GM19438 (cell line): ENCODE results near the gene ZFHX3.
A peak's percentile ranks its signal among the peaks of the same experiment; 100 is the strongest.

Source experiments
- ATAC-seq: cut with Tn5 transposase; IDR thresholded peaks from one replicate; pipeline ENCODE4 v1.9.1; 2021; ENCODE audit warnings: low read depth; ENCODE audit not compliant: unreplicated experiment

The ZFHX3 gene

DNA sequence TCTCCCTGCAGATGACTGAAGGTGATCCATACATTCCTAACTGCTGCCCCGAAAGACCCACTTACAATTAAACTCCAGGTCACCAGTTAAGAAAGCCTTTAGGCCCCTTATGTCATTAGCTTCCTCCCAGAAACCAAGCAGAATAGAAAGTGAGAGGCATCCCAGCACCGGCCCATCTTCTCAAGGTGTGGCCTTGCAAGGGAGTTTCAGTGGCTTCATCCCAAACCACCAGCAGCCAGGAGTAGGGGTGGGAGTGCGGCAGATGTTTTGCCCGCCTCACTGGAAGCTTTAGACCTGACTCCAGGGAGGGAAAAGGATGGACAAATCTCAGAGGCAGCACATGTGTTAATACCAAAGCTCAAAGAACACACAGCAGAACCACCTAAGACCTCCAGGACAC lies 5.1 kb downstream of the ZFHX3 start:
- no peak for ATAC-seq

DNA sequence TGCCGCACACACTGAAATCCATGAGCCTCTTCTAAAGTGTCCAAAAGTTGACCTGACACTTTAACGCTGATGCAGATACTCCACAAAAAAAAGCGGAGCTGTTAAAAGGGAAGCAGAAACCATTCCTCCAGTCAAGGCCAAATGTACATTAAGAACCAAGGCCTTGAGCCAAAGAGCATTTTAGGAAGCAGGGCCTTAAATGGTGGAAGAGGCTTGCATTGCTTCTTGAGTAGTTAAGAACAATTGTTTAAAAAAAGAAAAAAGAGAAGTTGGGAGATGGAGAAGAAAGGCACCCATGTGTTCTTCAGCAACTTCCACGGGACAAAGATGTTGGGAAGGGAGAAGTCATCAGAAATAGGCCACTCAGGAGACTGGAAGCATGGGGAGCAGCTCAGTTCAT lies 6.3 kb downstream of the ZFHX3 start:
- no peak for ATAC-seq

GRCh38 chr16:73040735-73041402 lies 7.1 kb downstream of the ZFHX3 start:
- ATAC-seq, result no peak

- no peak for ATAC-seq
Observed at GRCh38 chr16:73040136-73040535, 7.8 kb downstream of the ZFHX3 start.

DNA sequence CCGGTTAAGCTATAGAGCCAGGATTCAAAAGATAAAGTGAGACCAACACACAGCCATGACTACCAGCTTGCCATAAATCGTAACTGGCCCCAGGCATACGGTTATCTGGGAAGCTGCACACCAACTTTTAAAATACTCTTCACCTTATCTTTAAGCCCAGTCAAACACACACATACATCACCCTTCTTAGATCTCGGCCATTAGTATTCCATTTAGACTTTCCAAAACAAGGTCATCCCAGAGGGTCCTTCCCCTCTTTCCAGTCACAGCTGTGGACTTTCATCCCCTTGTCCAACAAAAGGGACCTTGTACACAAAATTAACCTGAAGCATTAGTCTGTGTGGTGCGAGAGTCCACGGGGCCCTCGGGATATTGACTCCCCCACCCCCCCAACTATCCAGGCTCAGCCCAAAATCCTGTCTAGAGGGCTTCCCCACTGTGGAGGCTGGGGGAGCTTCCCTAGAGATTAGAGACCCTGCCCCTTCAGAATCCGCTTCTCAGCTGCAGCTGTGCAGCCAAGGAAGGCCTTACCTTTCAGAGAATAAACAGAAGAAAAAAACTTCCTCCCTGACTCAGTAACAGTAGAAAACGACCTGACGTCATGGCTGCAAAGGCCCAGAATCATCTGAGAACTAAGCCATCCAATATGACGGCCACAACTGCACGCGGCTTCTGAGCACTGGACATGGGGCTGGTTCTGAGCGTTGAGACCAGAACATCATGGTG lies 9.9 kb downstream of the ZFHX3 start:
- no peak for ATAC-seq

DNA sequence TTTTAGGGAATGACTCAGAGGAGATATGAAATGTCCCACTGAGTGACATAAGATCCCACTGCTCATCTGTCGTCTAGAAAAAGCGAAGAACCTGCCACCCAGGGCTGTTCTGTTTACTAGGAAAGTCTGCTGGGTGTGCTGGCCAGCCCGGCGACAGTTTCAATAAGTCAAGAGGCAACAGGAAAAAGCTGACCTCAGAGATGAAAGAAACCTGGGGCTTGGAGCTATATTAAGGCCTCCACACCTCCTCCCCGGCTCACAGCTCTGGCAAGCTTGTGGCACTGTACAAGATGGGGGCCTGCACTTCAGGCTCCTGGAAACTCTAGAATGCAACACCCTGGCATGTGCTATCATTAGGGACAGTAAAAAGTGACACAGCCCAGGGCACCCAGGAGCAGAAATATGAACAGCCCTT lies 10.6 kb downstream of the ZFHX3 start:
- peak; percentile 40 for ATAC-seq

DNA sequence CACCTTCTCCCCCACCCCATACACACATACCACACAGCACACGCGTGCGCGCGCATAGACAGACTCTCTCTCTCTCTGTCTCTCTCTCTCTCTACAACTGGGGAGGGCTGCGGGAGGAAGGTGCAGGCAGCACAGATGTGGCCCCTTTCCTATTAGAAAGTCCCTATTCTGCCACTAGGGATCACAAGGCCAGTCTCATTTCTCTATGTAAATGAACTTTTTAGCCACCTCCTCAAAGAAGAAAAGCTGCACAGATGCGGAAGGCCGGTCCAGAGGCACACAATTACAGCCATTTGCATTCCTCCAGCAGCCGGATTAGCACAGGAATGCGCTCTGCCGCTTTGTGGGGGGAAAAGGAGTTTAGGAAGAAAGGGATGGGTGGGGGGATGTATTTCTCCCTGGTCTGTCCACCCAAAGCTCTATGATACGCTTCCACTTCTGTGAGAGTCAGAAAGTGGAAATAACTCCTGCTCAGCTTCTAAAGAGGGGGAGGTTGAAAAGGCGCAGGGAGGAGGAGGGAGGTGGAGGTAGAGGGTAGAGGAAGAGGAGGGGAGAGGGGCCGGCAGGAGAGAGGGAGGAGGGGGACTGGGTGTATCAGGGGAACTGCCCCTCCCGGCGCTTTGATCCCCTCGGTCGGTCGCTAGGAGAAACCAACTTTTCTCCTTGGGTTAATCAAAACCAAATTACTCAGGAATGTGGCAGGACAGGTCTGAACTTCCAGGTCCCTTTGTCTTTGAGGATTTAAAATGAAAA lies 11.7 kb downstream of the ZFHX3 start:
- peak; percentile 71 for ATAC-seq

DNA sequence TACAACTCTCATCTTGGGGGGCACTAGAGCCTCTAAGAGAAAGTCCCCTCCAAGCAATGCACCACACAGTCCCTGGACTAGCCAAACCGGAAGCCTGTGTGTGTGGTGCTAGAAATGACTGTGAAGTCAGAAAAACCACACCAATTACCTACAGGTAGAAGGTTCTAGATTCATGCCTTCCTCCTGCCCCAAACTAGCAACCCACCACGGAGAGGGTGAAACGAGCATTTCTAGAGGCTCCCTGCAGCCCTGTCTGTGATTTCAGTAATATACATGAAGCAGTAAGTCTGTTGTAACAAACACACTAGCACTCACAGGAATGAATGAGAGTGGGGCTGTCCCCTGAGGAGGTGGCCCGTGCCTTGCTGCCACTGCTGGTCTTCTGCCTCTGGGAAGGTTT lies 13.6 kb downstream of the ZFHX3 start:
- ATAC-seq, result no peak

DNA sequence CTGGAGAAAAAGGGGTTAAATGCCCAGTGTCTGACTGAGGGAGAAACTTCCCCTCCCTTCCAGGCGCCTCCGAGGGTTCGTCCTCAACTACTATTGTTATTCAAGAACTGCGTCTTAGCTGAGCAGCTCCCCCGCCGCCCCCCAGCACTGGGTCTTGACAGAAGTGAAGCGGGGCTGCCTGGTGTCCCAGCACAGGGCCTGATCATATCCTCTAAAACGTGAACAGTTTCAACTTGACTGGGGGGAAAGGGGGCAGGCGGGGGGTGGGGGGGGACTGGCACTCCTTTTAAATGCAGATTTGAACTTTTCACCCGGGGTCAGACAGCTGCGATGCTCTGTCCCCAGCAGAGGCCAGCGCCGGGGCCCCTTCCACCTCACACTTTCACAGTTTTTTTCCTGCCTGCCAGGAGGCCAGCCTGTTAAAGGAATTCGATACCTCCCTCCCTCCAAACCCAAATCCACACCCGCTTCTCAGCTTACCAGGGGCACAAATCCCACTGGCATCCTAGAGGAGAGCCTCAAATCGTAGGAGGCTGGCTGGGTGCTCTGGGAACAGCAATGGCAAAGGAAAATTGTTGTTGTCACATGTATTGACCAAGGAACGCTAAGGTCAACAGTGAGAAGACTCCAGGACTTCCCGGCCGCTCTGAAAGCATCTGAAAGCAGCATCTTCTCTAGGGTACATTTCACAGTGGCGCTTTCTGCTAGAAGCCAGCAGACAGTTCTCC lies 14.5 kb downstream of the ZFHX3 start:
- no peak for ATAC-seq

GRCh38 chr16:73032541-73033270 lies 15.2 kb downstream of the ZFHX3 start:
- peak; percentile 29 for ATAC-seq

- ATAC-seq, result no peak
Observed at GRCh38 chr16:73031984-73032383, 15.9 kb downstream of the ZFHX3 start.

- ATAC-seq, result no peak
Observed at GRCh38 chr16:73031155-73031866, 16.6 kb downstream of the ZFHX3 start.

DNA sequence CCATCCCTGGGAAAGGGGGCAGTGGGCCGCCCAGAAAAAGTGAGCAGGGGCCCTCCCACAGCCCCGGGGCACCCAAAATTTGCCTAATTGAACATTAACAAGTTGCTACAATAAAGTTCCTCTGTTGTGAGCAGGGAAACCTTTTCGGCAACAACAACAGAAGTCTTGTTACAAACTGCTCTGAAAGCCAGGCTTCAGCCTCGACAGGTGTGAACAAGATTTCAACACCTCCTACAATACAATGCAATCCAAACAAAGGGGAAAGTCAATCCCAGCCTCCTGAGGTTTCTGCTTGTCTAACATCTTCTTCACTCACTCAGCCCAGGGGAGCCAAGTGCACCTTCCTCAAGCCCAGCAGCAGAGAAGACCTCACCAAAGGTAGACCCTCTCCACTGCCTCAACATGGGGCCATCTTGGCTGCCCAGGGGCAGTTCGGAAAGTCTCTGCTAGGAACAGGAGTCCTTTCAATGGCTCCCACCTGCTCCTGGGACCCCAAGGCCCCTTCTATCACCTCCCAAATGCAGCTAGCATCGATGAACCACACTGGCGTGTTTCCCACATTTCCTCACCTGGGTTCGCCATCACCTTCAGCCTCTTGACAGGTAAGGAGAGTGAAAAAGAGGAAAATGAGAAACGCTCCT lies 19.1 kb downstream of the ZFHX3 start:
- no peak for ATAC-seq

- ATAC-seq, result no peak
Observed at GRCh38 chr16:73028263-73028662, 19.7 kb downstream of the ZFHX3 start.

- no peak for ATAC-seq
Observed at GRCh38 chr16:73027685-73028111, 20.2 kb downstream of the ZFHX3 start.

GRCh38 chr16:73026754-73027684 lies 20.9 kb downstream of the ZFHX3 start:
- ATAC-seq, result no peak

DNA sequence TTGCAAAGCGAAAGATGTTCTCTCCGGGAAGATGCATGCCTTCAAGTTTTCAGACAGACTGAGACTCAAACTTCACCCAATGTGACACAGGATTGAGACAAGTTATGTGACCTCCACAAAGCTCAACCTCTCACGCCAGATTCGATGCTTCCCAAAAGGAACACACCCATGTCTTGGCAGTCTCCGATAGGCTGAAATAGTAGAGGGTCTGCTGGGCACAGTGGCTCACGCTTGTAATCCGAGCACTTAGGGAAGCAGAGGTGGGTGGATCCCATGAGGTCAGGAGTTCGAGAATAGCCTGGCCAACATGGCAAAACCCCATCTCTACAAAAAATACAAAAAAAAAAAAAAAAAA lies 22.1 kb downstream of the ZFHX3 start:
- ATAC-seq, result no peak

DNA sequence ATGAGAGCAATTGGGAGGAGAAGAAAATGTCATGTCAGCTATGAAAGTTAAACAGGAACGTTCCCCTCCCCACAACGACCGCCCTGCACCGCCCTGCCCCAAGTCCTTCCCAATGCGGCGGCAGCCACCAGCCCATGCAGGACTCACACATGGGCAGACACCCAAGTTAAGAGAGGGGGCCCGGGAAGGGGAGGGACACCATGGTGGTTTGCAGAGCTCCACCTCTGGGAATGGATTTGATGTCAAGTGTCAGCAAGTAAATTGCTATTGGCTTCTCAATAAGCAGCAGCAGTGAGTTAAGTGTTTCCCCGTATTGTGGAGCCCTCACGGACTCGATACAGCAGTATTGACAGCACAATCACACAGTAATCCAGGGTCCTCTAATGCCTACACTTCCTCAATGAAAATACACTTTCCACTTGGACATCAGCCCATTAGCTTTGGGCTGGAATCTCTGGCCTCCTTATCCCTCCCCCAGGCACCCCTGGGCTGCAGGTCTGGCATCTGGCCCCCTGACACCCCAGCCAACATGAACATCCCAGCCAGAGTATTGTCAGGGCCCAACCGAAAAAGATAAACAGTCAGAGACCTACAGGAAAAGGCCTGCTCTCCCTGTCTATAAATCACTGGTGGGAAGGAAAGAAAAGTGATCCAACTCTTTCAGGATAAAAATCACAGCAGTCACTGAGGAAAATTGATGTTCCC lies 22.6 kb downstream of the ZFHX3 start:
- ATAC-seq, result no peak
